D721Med (cell line): ENCODE data around the gene RBFA.
A peak's percentile ranks its signal among the peaks of the same experiment; 100 is the strongest.
"Not testable (repeated sequence)": the region's sequence is repeated elsewhere in the genome, so short reads cannot be mapped to it uniquely, and the experiment has no call there.

Experiments used
- DNase-seq: peaks from one replicate; pipeline ENCODE4 v3.0.0; 2011; ENCODE audit warnings: low spot score; ENCODE audit not compliant: insufficient read length
- FAIRE-seq: peaks from 2 replicates; lab custom pipeline; 2011; peaks lifted over from hg19 to GRCh38; lab: Jason Lieb, UNC
- TF ChIP-seq, protein P1 (sequence below): IDR thresholded peaks from 2 replicates; pipeline ENCODE4 v1.5.1; 2012; ENCODE audit warnings: mild to moderate bottlenecking, control low read depth; ENCODE audit not compliant: insufficient read depth; ENCODE audit errors: missing control alignments

Gene RBFA

DNA sequence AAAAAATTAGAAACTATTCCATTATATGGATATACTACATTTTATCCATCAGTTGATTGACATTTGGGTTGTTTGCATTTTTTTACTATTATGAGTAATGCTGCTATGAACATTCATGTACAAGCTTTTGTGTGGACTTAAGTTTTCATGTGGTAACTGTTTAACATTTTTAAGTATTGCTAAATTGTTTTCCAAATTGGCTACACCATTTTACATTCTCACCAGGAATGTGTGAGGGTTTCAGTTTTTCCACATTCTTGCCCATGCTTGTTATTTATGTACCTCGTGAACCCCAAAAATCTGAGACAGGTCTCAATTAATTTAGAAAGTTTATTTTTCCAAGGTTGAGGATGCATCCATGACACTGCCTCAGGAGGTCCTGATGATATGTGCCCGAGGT lies 42.7 kb upstream of the RBFA start:
- DNase-seq, result no peak
- FAIRE-seq, result peak; percentile 97
- TF ChIP-seq, protein P1, sequence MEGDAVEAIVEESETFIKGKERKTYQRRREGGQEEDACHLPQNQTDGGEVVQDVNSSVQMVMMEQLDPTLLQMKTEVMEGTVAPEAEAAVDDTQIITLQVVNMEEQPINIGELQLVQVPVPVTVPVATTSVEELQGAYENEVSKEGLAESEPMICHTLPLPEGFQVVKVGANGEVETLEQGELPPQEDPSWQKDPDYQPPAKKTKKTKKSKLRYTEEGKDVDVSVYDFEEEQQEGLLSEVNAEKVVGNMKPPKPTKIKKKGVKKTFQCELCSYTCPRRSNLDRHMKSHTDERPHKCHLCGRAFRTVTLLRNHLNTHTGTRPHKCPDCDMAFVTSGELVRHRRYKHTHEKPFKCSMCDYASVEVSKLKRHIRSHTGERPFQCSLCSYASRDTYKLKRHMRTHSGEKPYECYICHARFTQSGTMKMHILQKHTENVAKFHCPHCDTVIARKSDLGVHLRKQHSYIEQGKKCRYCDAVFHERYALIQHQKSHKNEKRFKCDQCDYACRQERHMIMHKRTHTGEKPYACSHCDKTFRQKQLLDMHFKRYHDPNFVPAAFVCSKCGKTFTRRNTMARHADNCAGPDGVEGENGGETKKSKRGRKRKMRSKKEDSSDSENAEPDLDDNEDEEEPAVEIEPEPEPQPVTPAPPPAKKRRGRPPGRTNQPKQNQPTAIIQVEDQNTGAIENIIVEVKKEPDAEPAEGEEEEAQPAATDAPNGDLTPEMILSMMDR, result no peak

DNA sequence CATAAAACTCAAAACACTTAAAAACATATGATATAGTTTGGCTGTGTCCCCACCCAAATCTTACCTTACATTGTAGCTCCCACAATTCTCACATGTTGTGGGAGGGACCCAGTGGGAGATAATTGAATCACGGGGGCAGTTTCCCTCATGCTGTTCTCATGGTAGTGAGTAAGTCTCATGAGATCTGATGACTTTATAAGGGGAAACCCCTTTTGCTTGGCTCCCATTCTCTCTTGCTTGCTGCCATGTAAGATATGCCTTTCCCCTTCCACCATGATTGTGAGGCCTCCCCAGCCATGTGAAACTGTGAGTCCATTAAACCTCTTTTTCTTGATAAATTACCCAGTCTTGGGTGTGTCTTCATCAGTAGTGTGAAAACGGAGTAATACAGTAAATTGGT lies 34.5 kb upstream of the RBFA start:
- DNase-seq, FAIRE-seq: not testable (repeated sequence)

DNA sequence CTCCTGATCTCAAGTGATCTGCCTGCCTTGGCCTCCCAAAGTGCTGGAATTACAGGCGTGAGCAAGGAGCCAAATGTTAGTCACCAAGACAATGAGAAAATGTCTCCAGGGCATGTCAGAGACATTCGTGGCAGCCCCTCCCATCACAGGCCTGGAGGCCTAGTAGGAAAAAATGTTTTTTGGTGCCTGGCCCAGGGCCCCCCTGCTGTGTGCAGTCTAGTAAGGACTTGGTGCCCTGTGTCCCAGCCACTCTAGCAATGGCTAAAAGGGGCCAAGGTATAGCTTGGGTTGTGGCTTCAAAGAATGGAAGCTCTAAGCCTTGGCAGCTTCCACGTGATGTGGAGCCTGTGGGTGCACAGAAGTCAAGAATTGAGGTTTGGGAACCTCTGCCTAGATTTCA lies 33.4 kb upstream of the RBFA start:
- no peak for DNase-seq
- TF ChIP-seq, protein P1, result no peak
- no peak for FAIRE-seq

DNA sequence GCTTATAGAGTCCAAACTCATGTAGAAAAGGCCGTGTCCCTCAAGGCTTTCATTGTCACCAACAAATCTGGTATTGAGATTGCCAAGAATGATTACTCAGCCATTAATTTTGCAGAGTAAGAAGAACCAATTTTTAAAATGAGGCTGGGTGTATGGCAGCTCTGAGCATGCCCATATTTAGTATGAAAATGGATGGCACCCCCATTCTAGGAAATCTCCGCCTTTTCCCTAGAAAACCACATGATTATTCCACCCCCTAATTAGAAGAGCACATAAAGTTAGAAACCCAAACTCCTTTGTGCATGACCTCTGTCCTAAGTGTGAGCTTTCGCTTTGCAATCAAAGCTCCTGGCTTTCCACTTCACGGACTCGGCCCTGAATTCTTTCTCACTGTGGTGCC lies 31.8 kb upstream of the RBFA start:
- TF ChIP-seq, protein P1, result no peak
- FAIRE-seq (no peak), DNase-seq (no peak)

DNA sequence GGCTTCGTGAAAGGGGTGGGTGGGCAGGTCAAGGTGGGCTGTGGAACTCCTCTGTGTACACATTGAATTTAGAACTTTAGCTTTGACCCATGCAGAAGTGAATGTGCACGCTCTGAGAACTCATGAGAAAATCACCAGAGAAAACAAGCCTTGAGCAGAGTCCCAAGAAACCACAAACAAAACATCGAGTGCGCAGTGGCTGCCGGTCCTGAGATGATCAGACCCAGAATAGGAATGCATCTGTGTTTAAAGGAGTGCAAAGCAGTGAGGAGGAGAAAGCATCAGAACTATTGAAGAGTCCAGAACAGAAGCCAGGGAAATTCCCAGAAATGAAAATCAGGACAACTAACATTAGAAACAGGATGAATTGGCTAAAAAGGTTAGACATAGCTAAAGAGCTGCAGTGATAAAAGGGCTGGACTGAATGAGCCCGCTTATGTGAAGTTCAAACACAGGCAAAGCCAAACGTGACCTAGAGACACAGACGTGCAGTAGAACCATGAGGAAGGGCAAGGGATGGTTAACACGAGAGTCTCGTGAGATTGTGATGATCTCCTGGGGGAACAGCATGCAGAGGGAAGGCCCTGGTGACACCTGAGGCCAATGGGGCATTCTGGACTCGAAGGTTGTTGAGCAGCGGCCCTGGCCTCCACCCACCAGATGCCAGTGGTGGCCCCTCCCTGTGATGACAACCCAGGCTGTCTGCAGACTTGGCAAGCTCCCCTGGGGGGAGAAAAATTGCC lies 29.5 kb upstream of the RBFA start:
- FAIRE-seq (peak; percentile 86), DNase-seq (peak; percentile 2)
- TF ChIP-seq, protein P1, result no peak

DNA sequence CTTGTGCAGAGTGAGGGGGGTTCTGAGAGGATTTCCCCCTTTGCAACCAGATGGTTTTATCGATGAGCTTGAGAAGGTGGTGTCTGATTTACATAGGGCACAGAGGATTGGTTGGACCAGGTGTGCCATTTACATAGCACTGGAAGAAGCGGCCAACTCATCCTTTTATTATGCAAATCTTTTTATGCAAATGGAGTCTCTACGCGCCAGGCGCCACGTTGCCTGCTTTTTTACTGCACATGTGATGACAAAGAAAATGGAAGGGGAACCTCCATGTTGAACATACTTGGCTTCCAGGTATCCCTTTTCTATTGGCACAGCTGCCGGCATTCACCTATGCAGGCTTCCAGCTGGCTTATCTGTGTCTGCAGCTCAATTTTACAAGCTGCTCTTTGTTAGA lies 27.5 kb upstream of the RBFA start:
- DNase-seq (no peak), FAIRE-seq (no peak)
- TF ChIP-seq, protein P1, result no peak

DNA sequence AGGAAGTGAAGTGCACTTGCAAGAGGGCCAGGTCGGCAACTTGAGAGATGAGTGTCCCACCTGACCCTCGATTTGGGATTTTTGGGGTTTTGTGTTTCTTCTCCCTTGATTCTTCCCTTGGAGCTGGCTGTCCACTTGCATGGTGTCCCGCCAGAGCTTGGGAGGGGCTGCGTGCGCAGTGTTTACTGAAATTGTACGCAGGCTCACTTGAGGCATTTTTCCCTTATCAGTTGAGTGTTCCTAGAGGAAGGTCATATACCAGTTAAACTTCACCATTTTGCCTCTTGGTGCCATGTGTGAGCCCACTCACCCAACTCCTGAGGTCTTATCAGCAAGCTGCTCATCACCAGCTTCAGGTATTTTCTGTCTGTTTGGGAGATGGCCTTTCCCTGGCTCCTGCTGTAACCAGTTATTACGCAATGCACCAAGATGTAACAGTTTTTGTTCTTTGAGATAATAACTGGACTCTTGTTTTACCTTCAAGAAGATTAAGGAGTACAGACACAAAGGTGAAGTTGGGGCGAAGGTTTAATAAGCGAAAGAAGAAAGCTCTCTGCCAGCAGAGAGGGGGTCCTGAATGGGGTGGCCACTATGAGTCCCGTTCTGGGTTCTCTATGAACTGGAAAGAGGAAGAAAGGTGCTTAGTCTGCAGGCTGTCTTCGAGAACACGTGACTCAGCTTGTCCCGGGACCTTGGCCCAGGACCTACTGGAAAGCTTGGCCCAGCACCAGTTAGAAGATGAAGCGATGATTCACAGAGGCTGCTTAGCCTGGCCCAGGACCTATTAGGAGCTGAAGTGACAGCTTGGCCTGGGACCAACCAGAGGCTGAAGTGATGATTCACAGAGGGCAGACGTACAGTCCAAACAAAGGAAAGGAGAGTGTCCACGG lies 24.3 kb upstream of the RBFA start:
- TF ChIP-seq, protein P1, result no peak
- DNase-seq, result no peak
- FAIRE-seq, result no peak
